WTC11 (cell line): ENCODE results near the gene CD109. TPM values are rescaled to one million over a fixed set of nuclear protein-coding genes. Genes with fewer than 3 reads are reported as not detected.
"Not testable (repeated sequence)": the region's sequence is repeated elsewhere in the genome, so short reads cannot be mapped to it uniquely, and the experiment has no call there.

ENCODE experiments used
- ATAC-seq: fragments of 200-7000 bp; cut with Tn5 transposase; 2 replicates; pipeline ENCODE4 v1.10.0; 2021; ENCODE audit warnings: mild to moderate bottlenecking, moderate library complexity
- CTCF ChIA-PET: fragments of 300-600 bp; sonication (Branson Sonifier 250); formaldehyde crosslinking; loops from one replicate; lab custom pipeline; 2021; ENCODE audit warnings: antibody characterized with exemption; lab: Charles Lee
- POLR2A ChIA-PET: fragments of 350-600 bp; sonication (Branson Sonifier 250); formaldehyde crosslinking; loops from one replicate; lab custom pipeline; 2021; ENCODE audit warnings: antibody characterized with exemption; lab: Charles Lee
- DNase-seq: peaks from one replicate; pipeline ENCODE4 v3.0.0; 2021; ENCODE audit warnings: low spot score
- H3K27ac Mint-ChIP-seq: 2 replicates; pipeline ENCODE4 v1.8.0; 2021; ENCODE audit warnings: mixed read lengths
- H3K27me3 Mint-ChIP-seq: 2 replicates; pipeline ENCODE4 v1.8.0; 2021; ENCODE audit warnings: low read depth, mild to moderate bottlenecking, moderate library complexity, mixed read lengths
- H3K36me3 Mint-ChIP-seq: 2 replicates; pipeline ENCODE4 v1.8.0; 2021; ENCODE audit warnings: mixed read lengths
- H3K4me1 Mint-ChIP-seq: 2 replicates; pipeline ENCODE4 v1.8.0; 2022; ENCODE audit warnings: mixed read lengths
- H3K4me3 Mint-ChIP-seq: 2 replicates; pipeline ENCODE4 v1.8.0; 2021; ENCODE audit warnings: mild to moderate bottlenecking, moderate library complexity, mixed read lengths
- H3K9me3 Mint-ChIP-seq: 2 replicates; pipeline ENCODE4 v1.8.0; 2021; ENCODE audit warnings: mixed read lengths
- CBFB ChIP-seq: sonication (generic); formaldehyde crosslinking; IDR thresholded peaks from 2 replicates; pipeline ENCODE4 v1.8.1; 2022; ENCODE audit warnings: mild to moderate bottlenecking, low read depth, missing genetic modification reagents
- CTCF ChIP-seq: fragments of 200-600 bp; IDR thresholded peaks from 2 replicates; pipeline ENCODE4 v1.8.0; 2022; ENCODE audit warnings: antibody characterized with exemption
- E2F4 ChIP-seq: sonication (generic); formaldehyde crosslinking; IDR thresholded peaks from 2 replicates; pipeline ENCODE4 v1.8.1; 2022; ENCODE audit warnings: low read depth, mild to moderate bottlenecking, moderate library complexity, missing genetic modification reagents, borderline replicate concordance
- GRHL2 ChIP-seq: fragments of 250-450 bp; sonication (Bioruptor Pico); IDR thresholded peaks from 2 replicates; pipeline ENCODE4 v1.8.0; 2022; ENCODE audit warnings: mild to moderate bottlenecking, moderate library complexity; ENCODE audit not compliant: insufficient replicate concordance, severe bottlenecking
- JAZF1 ChIP-seq: fragments of 250-450 bp; sonication (Bioruptor Pico); IDR thresholded peaks from 2 replicates; pipeline ENCODE4 v1.9.0; 2021; ENCODE audit warnings: moderate library complexity, mild to moderate bottlenecking, inconsistent platforms
- MXD4 ChIP-seq: fragments of 250-450 bp; sonication (Bioruptor Pico); IDR thresholded peaks from 2 replicates; pipeline ENCODE4 v1.8.0; 2021; ENCODE audit warnings: mild to moderate bottlenecking, moderate library complexity, borderline replicate concordance
- MYBL2 ChIP-seq: sonication (generic); formaldehyde crosslinking; IDR thresholded peaks from 2 replicates; pipeline ENCODE4 v1.8.1; 2023; ENCODE audit warnings: mild to moderate bottlenecking, moderate library complexity, missing genetic modification reagents
- SP1 ChIP-seq: sonication (generic); formaldehyde crosslinking; conservative IDR thresholded peaks from 2 replicates; pipeline ENCODE4 v1.8.1; 2022; ENCODE audit warnings: missing genetic modification reagents
- TEAD4 ChIP-seq: sonication (generic); formaldehyde crosslinking; IDR thresholded peaks from 2 replicates; pipeline ENCODE4 v1.8.0; 2022; ENCODE audit warnings: mild to moderate bottlenecking, missing genetic modification reagents
- ZNF317 ChIP-seq: sonication (generic); formaldehyde crosslinking; IDR thresholded peaks from 2 replicates; pipeline ENCODE4 v1.8.1; 2023; ENCODE audit warnings: low read depth, mild to moderate bottlenecking, moderate library complexity, missing genetic modification reagents, borderline replicate concordance
- total RNA-seq: library from RNA; stranded (reverse); gene quantifications from 3 replicates; pipeline ENCODE4 v1.2.3, GENCODE V29; 2021

Gene CD109
- total RNA-seq, 1 experiment from 2014 or later: 4.5 TPM

GRCh38 chr6:73832313-73832712 lies 136.3 kb downstream of the CD109 start:
- ChIA-PET CTCF (interaction anchor here (1.5 to 2.0 kb wide), 2 partner anchors 8 to 1377 kb away, joined by 3 to 9 read pairs; no protein-coding TSS in a partner anchor), POLR2A (no interaction called here)
- Mint-ChIP-seq H3K4me1 (no peaks in the 10 kb centered on the region), H3K9me3 (peaks cover 4% of the 10 kb centered on the region; the same call in 1 of the 2 replicates), H3K4me3 (no peak overlapping the region), H3K27ac (no peak overlapping the region), H3K36me3 (no peaks in the 10 kb centered on the region), H3K27me3 (no peaks in the 10 kb centered on the region)
- DNase-seq: no peak
- no peak for ATAC-seq
- TF ChIP-seq CTCF (no peak), GRHL2 (no peak)

- H3K27me3 Mint-ChIP-seq, ATAC-seq, POLR2A ChIA-PET, DNase-seq, H3K27ac Mint-ChIP-seq, H3K4me3 Mint-ChIP-seq: not testable (repeated sequence)
- CTCF ChIA-PET: interaction anchor here (0.9 kb wide), 1 partner anchor 21 kb away, joined by 3 read pairs; no protein-coding TSS in a partner anchor
- Mint-ChIP-seq H3K4me1 (peaks cover 10% of the 10 kb centered on the region), H3K36me3 (peaks cover 47% of the 10 kb centered on the region), H3K9me3 (peaks cover 54% of the 10 kb centered on the region)
These were observed 148.7 kb downstream of the CD109 start for GRCh38 chr6:73844696-73845095.

- H3K27me3 Mint-ChIP-seq, DNase-seq, H3K4me1 Mint-ChIP-seq, H3K4me3 Mint-ChIP-seq, ATAC-seq, H3K27ac Mint-ChIP-seq, POLR2A ChIA-PET, CTCF ChIA-PET: not testable (repeated sequence)
- peaks cover 22% of the 10 kb centered on the region for H3K9me3 Mint-ChIP-seq
- H3K36me3 Mint-ChIP-seq: peaks cover 12% of the 10 kb centered on the region
These were observed 155.0 kb downstream of the CD109 start for GRCh38 chr6:73851048-73851447.

GRCh38 chr6:73854998-73855718 lies 159.2 kb downstream of the CD109 start:
- no peak overlapping the region for H3K27ac Mint-ChIP-seq
- 0 out of 2 replicates have a peak, but pooled peaks cover 2% of the 10 kb centered on the region for H3K36me3 Mint-ChIP-seq
- H3K4me3 Mint-ChIP-seq: no peak overlapping the region
- CTCF ChIA-PET: interaction anchor here (1.3 kb wide), 1 partner anchor 41 kb away, joined by 5 read pairs; no protein-coding TSS in a partner anchor
- no peaks in the 10 kb centered on the region for H3K27me3 Mint-ChIP-seq
- TF ChIP-seq E2F4 (no peak), CTCF (peak; percentile 79)
- TF ChIP-seq, all 79 proteins: peak for 1
- no peak for ATAC-seq
- Mint-ChIP-seq H3K9me3 (peaks cover 2% of the 10 kb centered on the region), H3K4me1 (no peaks in the 10 kb centered on the region)
- POLR2A ChIA-PET: no interaction called here
- DNase-seq: no peak

GRCh38 chr6:73857341-73857890 lies 161.4 kb downstream of the CD109 start:
- H3K27me3 Mint-ChIP-seq: no peaks in the 10 kb centered on the region
- H3K4me1 Mint-ChIP-seq: no peaks in the 10 kb centered on the region
- TF ChIP-seq CBFB: no peak
- no peak for TF ChIP-seq ZNF317 (CRISPR knock-in tag)
- no peak for TF ChIP-seq TEAD4 (CRISPR knock-in tag)
- TF ChIP-seq JAZF1 (CRISPR knock-in tag): no peak
- no peak for TF ChIP-seq MXD4 (CRISPR knock-in tag)
- no peak for TF ChIP-seq MYBL2
- TF ChIP-seq SP1 (CRISPR knock-in tag): no peak
- ATAC-seq (no peak), DNase-seq (no peak)
- H3K4me3 Mint-ChIP-seq: no peak overlapping the region
- no peaks in the 10 kb centered on the region for H3K9me3 Mint-ChIP-seq
- POLR2A ChIA-PET: no interaction called here
- H3K27ac Mint-ChIP-seq: no peak overlapping the region
- CTCF ChIA-PET: no interaction called here
- no peaks in the 10 kb centered on the region for H3K36me3 Mint-ChIP-seq
